GM15510 (cell line): ENCODE data around the gene MBOAT7.

Experiments
- POLR2A ChIP-seq: IDR thresholded peaks from 3 replicates; pipeline ENCODE4 v1.6.1; 2011; ENCODE audit warnings: borderline replicate concordance; ENCODE audit not compliant: insufficient read length; ENCODE audit errors: extremely low read depth

The MBOAT7 gene

GRCh38 chr19:54207983-54208783, 18.8 kb upstream of the MBOAT7 start:
- TF ChIP-seq POLR2A: no peak

DNA sequence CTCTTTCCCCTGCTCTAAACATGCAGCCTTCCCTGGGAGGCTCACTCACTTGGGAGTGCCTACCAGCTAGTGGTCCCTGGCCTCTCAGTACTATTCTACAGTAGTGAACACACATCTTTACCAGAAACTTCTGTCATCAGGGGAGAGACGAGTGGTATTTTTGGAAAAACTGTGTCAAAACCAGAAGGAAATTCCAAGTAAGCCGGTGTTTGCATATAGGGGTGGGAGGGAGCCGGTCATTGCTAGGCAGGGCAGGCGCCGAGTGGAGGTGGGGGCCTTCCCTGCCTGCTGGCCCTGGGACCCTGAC, 18.2 kb upstream of the MBOAT7 start:
- no peak for TF ChIP-seq POLR2A

GRCh38 chr19:54206831-54207177, 17.4 kb upstream of the MBOAT7 start:
- no peak for TF ChIP-seq POLR2A

DNA sequence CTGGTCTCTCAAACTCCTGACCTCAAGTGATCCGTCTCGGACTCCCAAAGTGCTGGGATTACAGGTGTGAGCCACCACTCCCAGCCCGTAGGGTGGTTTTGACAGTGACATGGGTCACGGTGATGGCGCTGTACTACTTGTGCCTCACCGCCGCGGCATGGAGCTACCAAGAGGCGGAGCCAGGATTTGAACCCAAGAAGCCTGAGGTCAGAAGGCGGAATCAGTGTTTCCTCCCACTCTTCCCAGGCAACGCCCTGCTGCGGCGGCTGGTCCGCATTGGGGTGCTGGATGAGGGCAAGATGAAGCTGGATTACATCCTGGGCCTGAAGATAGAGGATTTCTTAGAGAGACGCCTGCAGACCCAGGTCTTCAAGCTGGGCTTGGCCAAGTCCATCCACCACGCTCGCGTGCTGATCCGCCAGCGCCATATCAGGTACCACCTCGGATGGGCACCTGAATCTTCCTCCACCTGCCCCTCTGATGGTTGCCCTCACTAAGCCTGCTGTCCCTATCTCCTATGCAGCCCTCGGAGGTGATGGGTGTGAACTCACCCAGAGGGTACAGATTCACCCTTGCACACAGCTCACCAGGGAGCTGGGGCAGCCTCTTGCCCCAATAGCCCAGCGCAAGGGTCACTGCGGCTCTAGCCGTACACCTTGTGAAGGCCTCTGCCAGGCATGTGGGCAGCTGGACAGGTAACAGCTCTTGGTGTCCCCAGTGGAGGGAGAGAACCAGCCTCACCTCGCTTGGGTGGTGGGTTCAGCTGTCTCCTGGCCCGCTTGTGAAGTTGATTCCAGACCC, 16.9 kb upstream of the MBOAT7 start:
- no peak for TF ChIP-seq POLR2A

DNA sequence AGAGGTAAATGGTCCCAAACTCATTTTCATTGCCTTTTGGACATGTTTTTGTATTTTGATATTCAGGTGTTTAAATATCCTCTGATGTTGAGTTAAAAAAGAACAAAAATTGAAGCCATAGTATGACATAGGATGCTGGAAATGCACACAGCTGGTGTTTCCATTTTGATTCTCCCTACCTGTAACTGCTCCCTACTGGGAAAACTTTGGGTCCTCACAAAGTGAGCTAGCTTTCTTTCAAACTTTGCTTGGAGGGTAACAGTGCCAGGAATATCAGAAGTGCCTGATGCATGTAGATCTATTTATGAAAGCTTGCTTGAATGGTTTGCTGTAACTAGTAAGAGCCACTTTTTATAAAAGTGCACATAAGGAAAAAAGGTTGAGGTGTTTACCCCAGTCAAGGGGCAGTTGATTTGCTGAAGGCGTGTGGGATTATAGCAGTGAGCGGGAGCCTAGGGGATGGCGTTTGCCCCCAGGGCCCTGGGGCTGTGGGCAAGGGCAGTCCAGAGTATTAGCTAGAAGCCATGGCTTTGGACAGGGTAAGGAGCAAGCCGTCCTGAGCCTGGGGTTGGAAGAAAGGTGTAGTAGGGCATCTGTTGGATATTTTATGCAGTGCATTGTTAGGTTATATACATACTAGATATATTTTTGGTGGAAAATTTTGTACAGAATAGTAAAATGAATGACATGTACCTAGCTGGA, 15.5 kb upstream of the MBOAT7 start:
- TF ChIP-seq POLR2A: no peak

- no peak for TF ChIP-seq POLR2A
Measured at GRCh38 chr19:54203151-54203611, 13.8 kb upstream of the MBOAT7 start.

DNA sequence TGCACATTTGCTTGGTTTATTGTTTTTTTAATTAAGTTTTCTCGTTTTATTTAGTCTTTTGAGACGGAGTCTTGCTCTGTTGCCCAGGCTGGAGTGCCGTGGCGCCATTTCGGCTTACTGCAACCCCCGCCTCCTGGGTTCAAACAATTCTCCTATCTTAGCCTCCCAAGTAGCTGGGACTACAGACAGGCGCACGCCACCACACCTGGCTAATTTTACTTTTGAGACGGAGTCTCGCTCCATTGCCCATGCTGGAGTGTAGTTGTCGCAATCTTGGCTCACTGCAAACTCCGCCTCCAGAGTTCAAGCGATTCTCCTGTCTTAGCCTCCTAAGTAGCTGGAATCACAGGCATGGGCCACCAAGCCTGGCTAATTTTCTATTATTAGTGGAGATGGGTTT, 12.6 kb upstream of the MBOAT7 start:
- TF ChIP-seq POLR2A: no peak

GRCh38 chr19:54201172-54201701, 11.9 kb upstream of the MBOAT7 start:
- no peak for TF ChIP-seq POLR2A

- TF ChIP-seq POLR2A: no peak
Measured at GRCh38 chr19:54199401-54199800, 10.0 kb upstream of the MBOAT7 start.

- TF ChIP-seq POLR2A: no peak
Measured at GRCh38 chr19:54197121-54197520, 7.7 kb upstream of the MBOAT7 start.

DNA sequence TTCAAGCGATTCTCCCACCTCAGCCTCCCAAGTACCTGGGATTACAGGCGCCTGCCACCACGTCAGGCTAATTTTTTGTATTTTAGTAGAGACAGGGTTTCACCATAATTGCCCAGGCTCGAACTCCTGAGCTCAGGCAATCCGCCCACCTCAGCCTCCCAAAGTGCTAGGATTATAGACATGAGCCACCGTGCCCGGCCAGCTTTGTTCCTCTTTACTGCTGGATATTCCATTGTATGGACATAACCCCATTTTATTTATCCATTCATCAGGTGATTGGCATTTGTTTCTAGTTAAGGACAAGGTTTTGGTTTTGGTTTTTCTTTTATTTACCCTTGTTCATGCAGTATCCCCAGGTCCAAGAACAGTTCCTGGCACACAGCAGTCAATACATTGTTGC, 7.2 kb upstream of the MBOAT7 start:
- no peak for TF ChIP-seq POLR2A

DNA sequence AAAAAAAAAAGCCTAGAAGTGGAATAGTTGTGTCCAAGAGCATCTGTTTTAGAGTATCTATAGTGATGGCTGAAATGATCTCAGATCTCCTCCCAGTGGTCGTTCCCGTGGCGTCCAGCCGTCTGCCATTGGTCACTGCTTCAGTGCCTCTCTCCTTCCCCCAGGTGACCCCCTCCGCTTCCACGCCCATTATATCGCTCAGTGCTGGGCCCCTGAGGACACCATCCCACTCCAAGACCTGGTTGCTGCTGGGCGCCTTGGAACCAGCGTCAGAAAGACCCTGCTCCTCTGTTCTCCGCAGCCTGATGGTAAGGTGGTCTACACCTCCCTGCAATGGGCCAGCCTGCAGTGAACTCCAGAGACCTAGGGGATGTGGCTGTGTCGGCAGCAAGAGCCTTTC, 3.6 kb upstream of the MBOAT7 start:
- no peak for TF ChIP-seq POLR2A

GRCh38 chr19:54191811-54192453, 2.6 kb upstream of the MBOAT7 start:
- no peak for TF ChIP-seq POLR2A

- peak; percentile 71 for TF ChIP-seq POLR2A
Measured at GRCh38 chr19:54191011-54191810, 1.8 kb upstream of the MBOAT7 start, which contains the start of gene TSEN34. TSS of gene TSEN34 (plus strand) at chr19:54191308. CDS start at chr19:54191365, 57 bp downstream.
